GM23338 (cell line): Measurements from ENCODE around the gene ZC3H6.

Experiments used
- CTCF ChIP-seq, 2 experiments: fragments of 200-600 bp in 1 of 2; sonication (generic) in 1 of 2; conservative IDR thresholded peaks; 2 replicates each; pipeline versions ENCODE4 v1.5.1 to v1.6.1; 2016 to 2017; ENCODE audit warnings: antibody characterized with exemption in 2 of 2, low read depth in 2 of 2, mild to moderate bottlenecking in 2 of 2, moderate library complexity in 1 of 2
- POLR2AphosphoS5 ChIP-seq: IDR thresholded peaks from 2 replicates; pipeline ENCODE4 v1.6.1; 2016; ENCODE audit warnings: antibody characterized with exemption, low read depth
- ZNF114 ChIP-seq: fragments of 250-450 bp; sonication (Bioruptor Pico); IDR thresholded peaks from 2 replicates; pipeline ENCODE4 v1.5.0; 2020; ENCODE audit warnings: mild to moderate bottlenecking, moderate library complexity

GRCh38 chr2:112332123-112332696 is 56.8 kb downstream of the ZC3H6 start:
- TF ChIP-seq CTCF (conservative IDR thresholded peaks at IDR 0.05; ENCODE audit: low read depth in 2 of 2) (no peak), ZNF114 (no peak), POLR2AphosphoS5 (no peak)
